ENCODE data around the gene ZBTB16. TPM values are rescaled to one million over a fixed set of nuclear protein-coding genes. Genes with fewer than 3 reads are reported as not detected.

The ZBTB16 gene
- total and polyA plus RNA-seq, 2 of the 4 experiments (the other 2 are of a cell fraction): not detected

DNA sequence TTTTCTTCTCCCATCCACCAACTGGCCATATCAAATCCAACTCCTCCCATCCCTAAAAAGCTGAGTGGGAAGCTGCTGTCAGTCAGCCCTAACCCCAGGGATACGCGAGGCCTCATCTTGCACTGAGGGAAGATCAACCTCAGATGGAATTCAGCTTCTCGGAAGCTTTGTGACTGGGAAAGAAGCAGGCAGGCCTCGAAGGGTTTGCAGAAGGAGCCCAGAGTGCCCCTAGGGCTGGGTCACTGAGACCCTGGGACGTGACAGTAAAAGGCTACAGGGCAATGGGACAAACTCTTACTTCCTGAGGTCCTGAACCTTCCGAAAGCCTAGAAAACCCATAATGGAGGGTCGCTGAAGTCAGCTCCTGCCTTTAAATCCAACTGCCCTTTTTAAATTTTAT lies 202.3 kb downstream of the ZBTB16 start:
- no peak overlapping the region for H2BK15ac ChIP-seq (ENCODE audit: low read depth, low read length)
- no peak overlapping the region for H3K18ac ChIP-seq (ENCODE audit: low read depth, low read length)
- H3K27me3 ChIP-seq (ENCODE audit: control insufficient read depth, insufficient read depth, low read length): peaks cover 47% of the 10 kb centered on the region
- ATAC-seq (ENCODE audit: low read depth) (no peak), DNase-seq (no peak)
- no peak overlapping the region for H3K4me2 ChIP-seq (ENCODE audit: low read depth, low read length)
- H4K20me1 ChIP-seq (ENCODE audit: insufficient read depth, low read length): no peaks in the 10 kb centered on the region
- H3K14ac ChIP-seq (replicated peaks; ENCODE audit: low read depth, low read length): no peak overlapping the region
- H2AK9ac ChIP-seq (replicated peaks; ENCODE audit: low read depth, low read length, poor library complexity): no peak overlapping the region
- H3K23ac ChIP-seq (ENCODE audit: low read depth, low read length): no peak overlapping the region
- intact Hi-C loops (cut with micrococcal nuclease) (loop anchor here (1.0 to 5.0 kb wide), 7 partner anchors 99 to 954 kb away; partner anchors contain the start of gene ZW10), in situ Hi-C loops (cut with MboI; ENCODE audit: low sequenced_read_pairs) (loop anchor here (5.0 kb wide), 2 partner anchors 224 to 364 kb away; no protein-coding TSS in a partner anchor), dilution Hi-C loops (cut with HindIII; ENCODE audit: low sequenced_read_pairs, unreplicated experiment) (no loop called here)
- H4K8ac ChIP-seq (ENCODE audit: low read depth in 2 of 2, low read length in 2 of 2): no peak overlapping the region
- no peak overlapping the region for H2AFZ ChIP-seq (replicated peaks; ENCODE audit: low read length, poor library complexity)
- no peak overlapping the region for H2BK20ac ChIP-seq (ENCODE audit: low read depth, low read length)
- no peak overlapping the region for H3K4ac ChIP-seq (ENCODE audit: low read depth, low read length)
- no peaks in the 10 kb centered on the region for H3K4me1 ChIP-seq (ENCODE audit: control insufficient read depth, insufficient read depth, low read length)
- no TSS peak for BruUV-seq (replicated peaks)
- no peak overlapping the region for H2BK5ac ChIP-seq (ENCODE audit: low read depth, low read length, poor library complexity, severe bottlenecking)
- H3K56ac ChIP-seq (ENCODE audit: extremely low read depth, insufficient read depth, low read length): no peak overlapping the region
- H3K9me1 ChIP-seq (ENCODE audit: insufficient read depth, low read length): no peaks in the 10 kb centered on the region
- H3K36me3 ChIP-seq (ENCODE audit: control insufficient read depth, insufficient read depth, low read length): no peaks in the 10 kb centered on the region
- no peak overlapping the region for H2BK120ac ChIP-seq (ENCODE audit: low read depth, low read length)
- ChIA-PET POLR2A (ENCODE audit: unreplicated experiment) (no interaction called here), CTCF (interaction anchor here (0.7 to 4.5 kb wide), 16 partner anchors 10 to 531 kb away, joined by 3 to 43 read pairs (median 4); no protein-coding TSS in a partner anchor)
- WGBS, 2 experiments (ENCODE audit: extremely low coverage in 2 of 2, insufficient read length in 1 of 2): 17% methylated on average over 1 of the region's 7 CpGs; no CpG with 5 or more reads in 1 of the 2 experiments
- H2AK5ac ChIP-seq (ENCODE audit: low read depth, low read length): no peak overlapping the region
- no peak overlapping the region for H4K5ac ChIP-seq (ENCODE audit: low read depth, low read length)
- H3K4me3 ChIP-seq (ENCODE audit: insufficient read depth, low read depth, low read length): no peak overlapping the region
- H3K27ac ChIP-seq (ENCODE audit: insufficient read depth, low read length): no peak overlapping the region
- H4K91ac ChIP-seq (ENCODE audit: insufficient read depth, low read depth, low read length): no peak overlapping the region
- TF ChIP-seq CEBPB (IDR thresholded peaks at IDR 0.05; ENCODE audit: low read depth, low read length): no peak
- TF ChIP-seq RAD21 (IDR thresholded peaks at IDR 0.05; ENCODE audit: low read length): no peak
- no peak for TF ChIP-seq MAZ (IDR thresholded peaks at IDR 0.05; ENCODE audit: borderline replicate concordance, low read depth, low read length)
- no peak for TF ChIP-seq FOS (IDR thresholded peaks at IDR 0.05; ENCODE audit: low read depth, low read length)
- TF ChIP-seq, protein P1, sequence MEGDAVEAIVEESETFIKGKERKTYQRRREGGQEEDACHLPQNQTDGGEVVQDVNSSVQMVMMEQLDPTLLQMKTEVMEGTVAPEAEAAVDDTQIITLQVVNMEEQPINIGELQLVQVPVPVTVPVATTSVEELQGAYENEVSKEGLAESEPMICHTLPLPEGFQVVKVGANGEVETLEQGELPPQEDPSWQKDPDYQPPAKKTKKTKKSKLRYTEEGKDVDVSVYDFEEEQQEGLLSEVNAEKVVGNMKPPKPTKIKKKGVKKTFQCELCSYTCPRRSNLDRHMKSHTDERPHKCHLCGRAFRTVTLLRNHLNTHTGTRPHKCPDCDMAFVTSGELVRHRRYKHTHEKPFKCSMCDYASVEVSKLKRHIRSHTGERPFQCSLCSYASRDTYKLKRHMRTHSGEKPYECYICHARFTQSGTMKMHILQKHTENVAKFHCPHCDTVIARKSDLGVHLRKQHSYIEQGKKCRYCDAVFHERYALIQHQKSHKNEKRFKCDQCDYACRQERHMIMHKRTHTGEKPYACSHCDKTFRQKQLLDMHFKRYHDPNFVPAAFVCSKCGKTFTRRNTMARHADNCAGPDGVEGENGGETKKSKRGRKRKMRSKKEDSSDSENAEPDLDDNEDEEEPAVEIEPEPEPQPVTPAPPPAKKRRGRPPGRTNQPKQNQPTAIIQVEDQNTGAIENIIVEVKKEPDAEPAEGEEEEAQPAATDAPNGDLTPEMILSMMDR (conservative IDR thresholded peaks at IDR 0.05; ENCODE audit: low read depth, low read length): no peak
- no peak for TF ChIP-seq SMC3 (IDR thresholded peaks at IDR 0.05; ENCODE audit: low read depth, low read length)
- TF ChIP-seq POLR2A (IDR thresholded peaks at IDR 0.05; ENCODE audit: low read depth, low read length): no peak
- TF ChIP-seq MAFK (IDR thresholded peaks at IDR 0.05; ENCODE audit: low read depth, low read length): no peak
- TF ChIP-seq NFE2L2 (IDR thresholded peaks at IDR 0.05; ENCODE audit: low read depth, low read length): no peak
- TF ChIP-seq BHLHE40 (IDR thresholded peaks at IDR 0.05; ENCODE audit: low read depth, low read length): no peak
- no peak for TF ChIP-seq MXI1 (IDR thresholded peaks at IDR 0.05; ENCODE audit: borderline replicate concordance, low read depth, low read length)
- no peak for TF ChIP-seq CHD1 (IDR thresholded peaks at IDR 0.05; ENCODE audit: low read depth, low read length)
- TF ChIP-seq RCOR1 (IDR thresholded peaks at IDR 0.05; ENCODE audit: insufficient replicate concordance, low read length): no peak
- TF ChIP-seq, protein P2, sequence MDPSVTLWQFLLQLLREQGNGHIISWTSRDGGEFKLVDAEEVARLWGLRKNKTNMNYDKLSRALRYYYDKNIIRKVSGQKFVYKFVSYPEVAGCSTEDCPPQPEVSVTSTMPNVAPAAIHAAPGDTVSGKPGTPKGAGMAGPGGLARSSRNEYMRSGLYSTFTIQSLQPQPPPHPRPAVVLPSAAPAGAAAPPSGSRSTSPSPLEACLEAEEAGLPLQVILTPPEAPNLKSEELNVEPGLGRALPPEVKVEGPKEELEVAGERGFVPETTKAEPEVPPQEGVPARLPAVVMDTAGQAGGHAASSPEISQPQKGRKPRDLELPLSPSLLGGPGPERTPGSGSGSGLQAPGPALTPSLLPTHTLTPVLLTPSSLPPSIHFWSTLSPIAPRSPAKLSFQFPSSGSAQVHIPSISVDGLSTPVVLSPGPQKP (IDR thresholded peaks at IDR 0.05; ENCODE audit: borderline replicate concordance, low read depth, low read length): no peak
- TF ChIP-seq, protein P3, sequence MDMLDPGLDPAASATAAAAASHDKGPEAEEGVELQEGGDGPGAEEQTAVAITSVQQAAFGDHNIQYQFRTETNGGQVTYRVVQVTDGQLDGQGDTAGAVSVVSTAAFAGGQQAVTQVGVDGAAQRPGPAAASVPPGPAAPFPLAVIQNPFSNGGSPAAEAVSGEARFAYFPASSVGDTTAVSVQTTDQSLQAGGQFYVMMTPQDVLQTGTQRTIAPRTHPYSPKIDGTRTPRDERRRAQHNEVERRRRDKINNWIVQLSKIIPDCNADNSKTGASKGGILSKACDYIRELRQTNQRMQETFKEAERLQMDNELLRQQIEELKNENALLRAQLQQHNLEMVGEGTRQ (IDR thresholded peaks at IDR 0.05; ENCODE audit: low read depth, low read length): no peak
- no peak for TF ChIP-seq RFX5 (IDR thresholded peaks at IDR 0.05; ENCODE audit: low read depth, low read length)
- H3K9me3 ChIP-seq (ENCODE audit: control insufficient read depth, insufficient read depth, low read length): no peaks in the 10 kb centered on the region
- no peaks in the 10 kb centered on the region for H3K79me1 ChIP-seq (ENCODE audit: low read depth in 1 of 2, low read length in 2 of 2)
- no peak overlapping the region for H3K9ac ChIP-seq (ENCODE audit: low read depth, low read length)

All from IMR-90 (cell line).